Uterus (tissue), 4 donors: Measurements from ENCODE around the gene HSH2D. TPM values are rescaled to one million over a fixed set of nuclear protein-coding genes. Genes with fewer than 3 reads are reported as not detected.
"Not testable (repeated sequence)": the region's sequence is repeated elsewhere in the genome, so short reads cannot be mapped to it uniquely, and the experiment has no call there.

Experiments used
- DNase-seq, 2 donors: peaks; one replicate each; pipeline ENCODE4 v3.0.0-alpha.2; 2019 to 2020
- H3K27ac ChIP-seq, 2 donors: fragments of 200-600 bp; sonication (generic); 1 replicate in 1 of 2; 2 replicates in 1 of 2; pipeline ENCODE4 v1.5.1; 2016 to 2018
- H3K27me3 ChIP-seq, 2 donors: fragments of 200-600 bp; sonication (generic); one replicate each; pipeline ENCODE4 v1.5.1; 2018 to 2019; ENCODE audit warnings: control low read depth in 1 of 2
- H3K36me3 ChIP-seq, 2 donors: fragments of 200-600 bp; sonication (generic); one replicate each; pipeline ENCODE4 v1.5.1; 2019; ENCODE audit warnings: control low read depth in 1 of 2
- H3K4me1 ChIP-seq, 2 donors: fragments of 200-600 bp; sonication (generic); one replicate each; pipeline ENCODE4 v1.5.1; 2018 to 2019; ENCODE audit warnings: control low read depth in 1 of 2
- H3K4me3 ChIP-seq, 2 donors: fragments of 200-600 bp; sonication (generic); 1 replicate in 1 of 2; 2 replicates in 1 of 2; pipeline ENCODE4 v1.5.1; 2018 to 2019; ENCODE audit warnings: mild to moderate bottlenecking in 1 of 2
- H3K9me3 ChIP-seq, 2 donors: fragments of 200-600 bp; sonication (generic); one replicate each; pipeline ENCODE4 v1.5.1; 2019; ENCODE audit warnings: control low read depth in 1 of 2
- POLR2A ChIP-seq, 2 donors: fragments of 450-650 bp; IDR thresholded peaks; one replicate each; pipeline ENCODE4 v1.6.1; 2016; ENCODE audit warnings: antibody characterized with exemption in 2 of 2, mild to moderate bottlenecking in 1 of 2, moderate library complexity in 1 of 2
- intact Hi-C: fragments of 100-400 bp; cut with DNase I; formaldehyde crosslinking; loops from one replicate; pipeline ENCODE4 v1.15.1; 2023; ENCODE audit warnings: low total_unique reads
- total RNA-seq, 4 donors: library from RNA; depleted of rRNA in 3 of 4; stranded (reverse); fragments of >200 nt in 3 of 4; gene quantifications; one replicate each; pipeline versions ENCODE4 v1.1.0 to v1.2.4, GENCODE V29; 2014 to 2023
- TF ChIP-seq, protein P1 (sequence below), 4 experiments: fragments of 200-600 bp in 2 of 4; fragments of 450-650 bp in 2 of 4; sonication (generic) in 2 of 4; IDR thresholded peaks; one replicate each; pipeline ENCODE4 v1.5.1; 2016 to 2019; ENCODE audit warnings: antibody characterized with exemption in 4 of 4, mild to moderate bottlenecking in 2 of 4, moderate library complexity in 1 of 4
- donor health status: DM: yes; HTN: yes; CAD: no.

HSH2D gene
- total RNA-seq, 4 donors from 2014 or later = 1.4 to 3.1 (median 2.4) TPM; not detected in 1

DNA sequence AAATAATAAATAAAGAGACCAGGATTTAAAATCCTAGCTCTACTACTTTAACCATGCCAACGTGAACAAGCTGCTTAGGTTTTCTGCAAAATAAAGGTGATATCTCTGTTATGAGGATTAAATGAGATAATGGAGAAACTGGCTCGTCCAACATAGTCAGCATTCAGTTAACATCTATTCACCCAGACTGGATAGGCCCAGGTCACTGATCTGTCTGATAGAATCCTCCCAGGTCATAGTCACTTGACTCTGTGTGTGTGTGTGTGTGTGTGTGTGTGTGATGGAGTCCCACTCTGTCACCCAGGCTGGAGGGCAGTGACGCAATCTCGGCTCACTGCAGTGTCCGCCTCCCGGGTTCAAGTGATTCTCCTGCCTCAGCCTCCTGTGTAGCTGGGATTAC, 44.7 kb upstream of the HSH2D start:
- no peaks in the 10 kb centered on the region for H3K27me3 ChIP-seq
- no peak overlapping the region for H3K27ac ChIP-seq
- TF ChIP-seq, protein P1, sequence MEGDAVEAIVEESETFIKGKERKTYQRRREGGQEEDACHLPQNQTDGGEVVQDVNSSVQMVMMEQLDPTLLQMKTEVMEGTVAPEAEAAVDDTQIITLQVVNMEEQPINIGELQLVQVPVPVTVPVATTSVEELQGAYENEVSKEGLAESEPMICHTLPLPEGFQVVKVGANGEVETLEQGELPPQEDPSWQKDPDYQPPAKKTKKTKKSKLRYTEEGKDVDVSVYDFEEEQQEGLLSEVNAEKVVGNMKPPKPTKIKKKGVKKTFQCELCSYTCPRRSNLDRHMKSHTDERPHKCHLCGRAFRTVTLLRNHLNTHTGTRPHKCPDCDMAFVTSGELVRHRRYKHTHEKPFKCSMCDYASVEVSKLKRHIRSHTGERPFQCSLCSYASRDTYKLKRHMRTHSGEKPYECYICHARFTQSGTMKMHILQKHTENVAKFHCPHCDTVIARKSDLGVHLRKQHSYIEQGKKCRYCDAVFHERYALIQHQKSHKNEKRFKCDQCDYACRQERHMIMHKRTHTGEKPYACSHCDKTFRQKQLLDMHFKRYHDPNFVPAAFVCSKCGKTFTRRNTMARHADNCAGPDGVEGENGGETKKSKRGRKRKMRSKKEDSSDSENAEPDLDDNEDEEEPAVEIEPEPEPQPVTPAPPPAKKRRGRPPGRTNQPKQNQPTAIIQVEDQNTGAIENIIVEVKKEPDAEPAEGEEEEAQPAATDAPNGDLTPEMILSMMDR (IDR thresholded peaks at IDR 0.05) = no peak
- TF ChIP-seq POLR2A (IDR thresholded peaks at IDR 0.05) = no peak
- no peaks in the 10 kb centered on the region for H3K9me3 ChIP-seq
- intact Hi-C loops = no loop called here
- no peaks in the 10 kb centered on the region for H3K4me1 ChIP-seq
- no peaks in the 10 kb centered on the region for H3K36me3 ChIP-seq
- DNase-seq = no peak
- H3K4me3 ChIP-seq = no peak overlapping the region

DNA sequence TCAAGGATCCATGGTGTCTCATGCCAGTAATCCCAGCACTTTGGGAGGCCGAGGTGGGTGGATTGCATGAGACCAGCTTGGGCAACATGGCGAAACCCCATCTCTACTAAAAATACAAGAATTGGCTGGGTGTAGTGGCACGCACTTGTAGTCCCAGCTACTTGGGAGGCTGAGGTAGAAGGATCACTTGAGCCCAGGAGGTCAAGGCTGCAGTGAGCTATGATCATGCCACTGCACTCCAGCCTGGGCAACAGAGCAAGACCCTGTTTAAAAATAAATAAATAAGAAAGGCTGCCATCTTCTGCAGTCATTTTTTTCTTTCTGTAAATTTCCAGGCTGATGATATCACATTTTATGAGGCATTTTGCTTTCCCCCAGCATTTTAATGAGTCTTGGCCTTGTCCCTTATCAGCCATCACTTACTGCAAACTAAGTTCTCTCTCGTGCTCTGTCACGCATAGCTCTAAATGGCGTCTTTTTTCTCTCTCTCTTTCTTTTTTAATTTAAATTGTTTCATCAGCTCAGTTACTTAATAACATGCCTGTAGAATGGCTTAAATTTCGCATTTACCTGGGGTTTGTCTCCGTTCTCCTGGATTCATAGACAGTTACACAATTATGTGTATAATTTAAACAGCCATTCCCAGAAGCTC, 44.0 kb upstream of the HSH2D start:
- H3K4me1 ChIP-seq, H3K9me3 ChIP-seq, H3K4me3 ChIP-seq, H3K36me3 ChIP-seq, H3K27me3 ChIP-seq, DNase-seq, intact Hi-C loops: not testable (repeated sequence)
- H3K27ac ChIP-seq = peak overlapping the region in 1 of 2 donors; percentile 7

DNA sequence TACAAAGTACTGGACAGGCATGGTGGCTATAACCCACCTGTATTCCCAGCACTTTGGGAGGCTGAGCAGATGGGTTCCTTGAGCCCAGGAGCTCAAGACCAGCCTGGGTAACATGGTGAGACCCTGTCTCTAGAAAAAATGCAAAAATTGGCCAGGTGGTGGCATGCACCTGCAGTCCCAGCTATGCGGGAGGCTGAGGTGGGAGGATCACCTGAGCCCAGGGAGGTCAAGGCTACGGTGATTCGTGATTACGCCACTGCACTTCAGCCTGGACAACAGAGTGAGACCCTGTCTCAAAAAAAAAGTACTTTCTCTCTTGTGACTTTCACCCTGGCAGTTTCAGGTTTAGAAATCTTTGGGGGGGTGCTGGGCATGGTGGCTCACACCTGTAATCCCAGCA, 43.0 kb upstream of the HSH2D start:
- Histone ChIP-seq H3K9me3 (no peaks in the 10 kb centered on the region), H3K4me1 (no peaks in the 10 kb centered on the region), H3K36me3 (no peaks in the 10 kb centered on the region), H3K4me3 (no peak overlapping the region), H3K27me3 (no peaks in the 10 kb centered on the region), H3K27ac (no peak overlapping the region)
- TF ChIP-seq, protein P1 (IDR thresholded peaks at IDR 0.05) = no peak
- TF ChIP-seq POLR2A (IDR thresholded peaks at IDR 0.05) = no peak
- intact Hi-C loops = no loop called here
- DNase-seq = no peak

DNA sequence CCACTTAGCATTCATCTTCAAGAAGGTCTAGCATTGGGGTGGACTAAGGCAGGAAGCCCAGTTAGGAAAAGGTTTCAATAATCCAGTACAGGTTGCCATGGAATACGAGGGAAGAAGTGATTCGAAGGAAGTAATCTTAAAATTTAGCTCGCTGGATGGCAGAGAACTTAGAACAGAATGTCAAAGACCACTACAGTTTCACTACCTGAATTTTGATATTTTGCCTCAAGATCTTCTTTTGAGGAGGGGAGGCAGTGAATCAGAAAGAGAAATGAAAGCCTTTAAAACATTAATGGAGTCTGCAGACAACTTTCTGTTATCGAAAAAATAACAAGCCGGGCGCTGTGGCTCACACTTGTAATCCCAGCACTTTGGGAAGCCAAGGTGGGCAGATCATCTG, 38.8 kb upstream of the HSH2D start:
- Histone ChIP-seq H3K36me3 (no peaks in the 10 kb centered on the region), H3K4me1 (no peaks in the 10 kb centered on the region), H3K27me3 (no peaks in the 10 kb centered on the region), H3K9me3 (no peaks in the 10 kb centered on the region), H3K27ac (no peak overlapping the region), H3K4me3 (no peak overlapping the region)
- DNase-seq = no peak
- no peak for TF ChIP-seq POLR2A (IDR thresholded peaks at IDR 0.05)
- TF ChIP-seq, protein P1 (IDR thresholded peaks at IDR 0.05) = no peak
- intact Hi-C loops = no loop called here

DNA sequence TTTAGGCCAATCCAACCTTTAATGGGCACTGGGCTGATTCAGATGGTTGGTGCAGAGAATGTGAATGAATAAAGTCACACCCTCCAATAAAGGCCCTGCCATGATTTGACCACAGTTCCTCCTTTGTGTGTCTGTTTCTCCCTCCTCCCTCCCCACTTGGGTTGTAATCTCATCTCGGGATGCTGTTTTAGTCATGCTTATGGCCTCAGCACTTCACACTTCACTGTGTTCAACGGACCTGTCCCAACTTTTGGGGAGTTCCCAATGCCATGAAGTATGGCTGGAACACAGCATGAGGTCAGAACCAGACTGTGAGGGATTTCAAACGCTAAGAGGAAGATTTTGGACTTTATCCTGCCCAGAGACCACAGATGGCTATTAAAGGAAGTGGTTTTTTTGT, 37.4 kb upstream of the HSH2D start:
- no peaks in the 10 kb centered on the region for H3K27me3 ChIP-seq
- TF ChIP-seq POLR2A (IDR thresholded peaks at IDR 0.05) = no peak
- TF ChIP-seq, protein P1 (IDR thresholded peaks at IDR 0.05) = no peak
- DNase-seq = no peak
- no peak overlapping the region for H3K4me3 ChIP-seq
- H3K27ac ChIP-seq = no peak overlapping the region
- no peaks in the 10 kb centered on the region for H3K36me3 ChIP-seq
- H3K9me3 ChIP-seq = no peaks in the 10 kb centered on the region
- no peaks in the 10 kb centered on the region for H3K4me1 ChIP-seq
- intact Hi-C loops = no loop called here
